HL-60 (cell line): ENCODE results near the gene PIK3CB.

ENCODE experiments used
- POLR2AphosphoS5 ChIP-seq: IDR thresholded peaks from 2 replicates; pipeline ENCODE4 v1.6.1; 2012; ENCODE audit warnings: low read depth
- TF ChIP-seq, protein P1 (sequence below): IDR thresholded peaks from one replicate; pipeline ENCODE4 v1.5.1; 2011; ENCODE audit warnings: low read length, control low read depth, inconsistent platforms; ENCODE audit not compliant: insufficient read depth

DNA sequence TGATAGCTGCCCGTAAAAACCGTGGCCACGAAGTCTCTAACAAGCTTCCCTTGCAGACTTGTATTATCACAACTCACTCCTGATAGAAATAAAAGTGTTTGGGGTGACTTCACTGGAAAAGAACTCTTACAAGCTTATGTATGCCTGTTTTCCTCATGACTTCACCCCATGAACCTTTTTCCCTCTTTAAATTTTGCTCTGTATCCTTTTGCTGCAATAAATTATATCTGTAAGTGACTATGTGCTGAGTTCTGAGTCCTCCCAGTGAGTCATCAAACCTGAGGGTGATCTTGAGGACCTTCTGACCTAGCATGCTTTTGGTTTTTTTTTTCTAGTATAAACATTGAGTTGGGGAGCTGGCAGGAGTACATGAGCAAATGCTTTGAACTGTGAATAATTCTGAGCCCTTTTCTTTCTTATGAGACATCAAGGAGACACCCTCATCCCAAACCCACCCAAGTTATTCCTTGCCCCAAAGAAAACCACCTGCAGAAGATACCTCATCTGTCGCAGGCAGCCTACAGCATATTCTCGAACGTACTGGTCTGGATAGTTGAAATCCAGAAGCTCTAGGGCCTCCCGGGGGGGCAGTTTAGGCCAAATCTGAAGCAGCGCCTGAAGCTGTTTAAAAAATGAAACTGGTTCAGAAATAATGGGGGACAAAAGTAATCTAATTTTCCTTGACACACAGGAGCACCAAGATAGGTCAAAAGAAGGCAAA is 140.3 kb downstream of the PIK3CB start:
- TF ChIP-seq, protein P1, sequence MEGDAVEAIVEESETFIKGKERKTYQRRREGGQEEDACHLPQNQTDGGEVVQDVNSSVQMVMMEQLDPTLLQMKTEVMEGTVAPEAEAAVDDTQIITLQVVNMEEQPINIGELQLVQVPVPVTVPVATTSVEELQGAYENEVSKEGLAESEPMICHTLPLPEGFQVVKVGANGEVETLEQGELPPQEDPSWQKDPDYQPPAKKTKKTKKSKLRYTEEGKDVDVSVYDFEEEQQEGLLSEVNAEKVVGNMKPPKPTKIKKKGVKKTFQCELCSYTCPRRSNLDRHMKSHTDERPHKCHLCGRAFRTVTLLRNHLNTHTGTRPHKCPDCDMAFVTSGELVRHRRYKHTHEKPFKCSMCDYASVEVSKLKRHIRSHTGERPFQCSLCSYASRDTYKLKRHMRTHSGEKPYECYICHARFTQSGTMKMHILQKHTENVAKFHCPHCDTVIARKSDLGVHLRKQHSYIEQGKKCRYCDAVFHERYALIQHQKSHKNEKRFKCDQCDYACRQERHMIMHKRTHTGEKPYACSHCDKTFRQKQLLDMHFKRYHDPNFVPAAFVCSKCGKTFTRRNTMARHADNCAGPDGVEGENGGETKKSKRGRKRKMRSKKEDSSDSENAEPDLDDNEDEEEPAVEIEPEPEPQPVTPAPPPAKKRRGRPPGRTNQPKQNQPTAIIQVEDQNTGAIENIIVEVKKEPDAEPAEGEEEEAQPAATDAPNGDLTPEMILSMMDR, result no peak
- no peak for TF ChIP-seq POLR2AphosphoS5
